GM12873 (cell line): Measurements from ENCODE around the gene HIGD1A.

Source experiments
- TF ChIP-seq, protein P1 (sequence below): IDR thresholded peaks from 2 replicates; pipeline ENCODE4 v1.5.1; 2012; ENCODE audit warnings: low read depth, mild to moderate bottlenecking, moderate library complexity, low read length, control low read depth; ENCODE audit not compliant: insufficient read depth; ENCODE audit errors: missing control alignments

The HIGD1A gene

GRCh38 chr3:42804106-42804830, at the start of gene HIGD1A:
TSS of gene HIGD1A (minus strand) at chr3:42804490. CDS start at chr3:42794253, 10,237 bp downstream.
- TF ChIP-seq, protein P1, sequence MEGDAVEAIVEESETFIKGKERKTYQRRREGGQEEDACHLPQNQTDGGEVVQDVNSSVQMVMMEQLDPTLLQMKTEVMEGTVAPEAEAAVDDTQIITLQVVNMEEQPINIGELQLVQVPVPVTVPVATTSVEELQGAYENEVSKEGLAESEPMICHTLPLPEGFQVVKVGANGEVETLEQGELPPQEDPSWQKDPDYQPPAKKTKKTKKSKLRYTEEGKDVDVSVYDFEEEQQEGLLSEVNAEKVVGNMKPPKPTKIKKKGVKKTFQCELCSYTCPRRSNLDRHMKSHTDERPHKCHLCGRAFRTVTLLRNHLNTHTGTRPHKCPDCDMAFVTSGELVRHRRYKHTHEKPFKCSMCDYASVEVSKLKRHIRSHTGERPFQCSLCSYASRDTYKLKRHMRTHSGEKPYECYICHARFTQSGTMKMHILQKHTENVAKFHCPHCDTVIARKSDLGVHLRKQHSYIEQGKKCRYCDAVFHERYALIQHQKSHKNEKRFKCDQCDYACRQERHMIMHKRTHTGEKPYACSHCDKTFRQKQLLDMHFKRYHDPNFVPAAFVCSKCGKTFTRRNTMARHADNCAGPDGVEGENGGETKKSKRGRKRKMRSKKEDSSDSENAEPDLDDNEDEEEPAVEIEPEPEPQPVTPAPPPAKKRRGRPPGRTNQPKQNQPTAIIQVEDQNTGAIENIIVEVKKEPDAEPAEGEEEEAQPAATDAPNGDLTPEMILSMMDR: no peak

DNA sequence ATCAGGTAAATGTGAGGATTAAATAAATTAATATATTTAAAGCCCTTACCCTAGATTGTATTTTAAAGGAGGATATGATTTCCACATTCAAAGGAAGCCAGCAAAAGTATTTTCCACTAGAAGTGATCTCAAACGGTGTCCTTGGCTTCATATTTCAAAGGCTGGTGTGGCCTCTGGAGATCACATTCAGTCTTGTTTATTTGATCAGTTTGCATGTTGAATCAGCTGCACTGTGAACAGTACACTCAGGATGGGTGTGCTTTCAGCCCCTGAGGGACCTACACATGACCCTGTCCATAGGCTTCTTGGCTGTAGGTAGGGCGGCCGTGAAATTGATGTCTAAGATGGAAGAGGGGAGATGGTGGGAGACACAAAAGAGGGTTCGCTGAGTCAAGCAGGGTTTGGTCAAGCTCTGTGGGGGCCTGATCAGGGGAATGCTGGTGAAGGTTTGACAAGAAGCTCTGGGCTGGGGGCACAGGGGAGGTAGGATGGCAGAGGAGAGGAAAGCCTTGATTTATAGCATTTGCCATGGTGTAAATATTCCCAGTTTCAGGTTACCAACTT, 49.5 kb upstream of the HIGD1A start:
- TF ChIP-seq, protein P1: no peak

GRCh38 chr3:42853056-42853455, 48.8 kb upstream of the HIGD1A start:
- TF ChIP-seq, protein P1: no peak

DNA sequence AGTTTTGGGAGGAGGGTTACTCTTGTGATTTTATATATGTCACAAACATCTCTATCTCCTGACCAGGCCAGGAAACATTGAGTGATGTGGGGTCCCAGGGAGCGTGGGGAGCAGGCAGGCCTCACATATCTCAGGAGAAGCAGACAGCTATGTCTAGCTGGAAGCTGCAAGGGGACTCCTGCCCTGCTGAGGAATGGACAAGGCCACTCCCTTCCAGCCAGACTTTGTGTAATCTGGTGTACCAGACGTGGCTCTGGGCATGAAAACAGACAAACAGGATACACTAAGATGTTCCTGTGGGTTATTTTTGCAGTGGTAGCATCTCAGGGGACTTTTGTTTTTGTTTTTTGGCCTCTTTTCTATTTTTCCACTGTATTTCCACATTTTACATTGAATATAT, 48.2 kb upstream of the HIGD1A start:
- TF ChIP-seq, protein P1: no peak

DNA sequence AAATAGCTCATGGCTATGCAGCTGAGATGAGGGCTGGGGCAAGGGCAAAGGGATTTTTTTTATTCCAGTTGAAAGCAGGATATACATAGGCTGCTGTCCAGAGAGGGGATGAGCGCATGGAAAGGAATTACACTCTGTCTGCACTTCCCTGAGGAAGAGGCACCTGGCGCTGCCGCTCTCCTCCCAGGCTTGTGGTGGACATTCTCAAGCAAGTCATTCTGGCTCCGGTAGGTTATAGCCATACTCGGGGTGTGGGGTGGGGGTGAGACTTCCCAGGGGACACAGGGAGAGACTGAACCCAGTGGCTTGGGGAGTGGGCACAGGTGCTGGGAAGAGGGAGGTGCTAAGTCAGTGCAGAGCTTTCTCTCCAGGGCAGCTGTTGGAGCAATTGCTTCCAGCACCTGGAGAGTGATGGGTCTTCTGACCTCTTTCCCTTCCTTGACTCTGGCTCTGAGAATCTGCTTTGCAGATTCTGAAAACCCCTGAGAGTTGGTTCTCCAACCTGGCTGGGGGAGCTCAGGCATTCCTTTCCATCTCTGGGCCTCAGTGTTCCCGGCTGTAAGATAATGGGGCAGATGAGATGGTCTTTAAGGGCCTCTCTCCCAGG, 47.0 kb upstream of the HIGD1A start:
- TF ChIP-seq, protein P1: no peak

GRCh38 chr3:42850263-42850662, 46.0 kb upstream of the HIGD1A start:
- TF ChIP-seq, protein P1: no peak

- TF ChIP-seq, protein P1: no peak
Measured at GRCh38 chr3:42849017-42849416, 44.7 kb upstream of the HIGD1A start.
